ENCODE results near the gene MIPEP. TPM values are rescaled to one million over a fixed set of nuclear protein-coding genes. Genes with fewer than 3 reads are reported as not detected.

The MIPEP gene
- total and polyA plus RNA-seq, 12 donors, result 13.9 to 28.6 (median 20.7) TPM

DNA sequence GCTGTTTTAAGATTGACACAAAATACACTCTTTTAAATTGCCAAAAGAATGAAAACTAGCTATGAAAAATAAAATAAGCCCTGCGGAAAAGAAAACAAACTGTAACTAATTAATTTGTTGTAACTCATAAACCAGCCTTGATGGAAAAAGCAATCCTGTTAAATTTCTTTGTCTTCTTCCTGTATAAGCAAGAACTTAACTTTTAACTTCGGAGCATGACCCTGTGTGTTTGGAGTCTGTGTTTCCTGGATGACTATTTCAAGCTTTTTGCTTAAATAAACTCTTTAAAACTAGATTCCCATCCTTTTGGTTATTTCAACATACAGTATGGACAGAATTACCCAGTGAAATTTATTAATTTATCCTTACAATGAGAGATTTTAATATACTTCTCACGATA lies 196.4 kb downstream of the MIPEP start:
- DNase-seq, result no peak
- no peaks in the 10 kb centered on the region for H3K9me3 ChIP-seq (replicated peaks in 1 of 3)
- 72 to 78% (median 76%) methylated on average over 3 of the region's 3 CpGs for WGBS, 4 donors
- no peak overlapping the region for H3K27ac ChIP-seq
- no peaks in the 10 kb centered on the region for H3K27me3 ChIP-seq
- intact Hi-C loops (cut with DNase I), result no loop called here
- H3K4me3 ChIP-seq, result no peak overlapping the region
- no peaks in the 10 kb centered on the region for H3K36me3 ChIP-seq (replicated peaks in 1 of 2)
- no peaks in the 10 kb centered on the region for H3K4me1 ChIP-seq (replicated peaks in 1 of 2)
- no peak for TF ChIP-seq POLR2A (IDR thresholded peaks at IDR 0.05)
- TF ChIP-seq, protein P1, sequence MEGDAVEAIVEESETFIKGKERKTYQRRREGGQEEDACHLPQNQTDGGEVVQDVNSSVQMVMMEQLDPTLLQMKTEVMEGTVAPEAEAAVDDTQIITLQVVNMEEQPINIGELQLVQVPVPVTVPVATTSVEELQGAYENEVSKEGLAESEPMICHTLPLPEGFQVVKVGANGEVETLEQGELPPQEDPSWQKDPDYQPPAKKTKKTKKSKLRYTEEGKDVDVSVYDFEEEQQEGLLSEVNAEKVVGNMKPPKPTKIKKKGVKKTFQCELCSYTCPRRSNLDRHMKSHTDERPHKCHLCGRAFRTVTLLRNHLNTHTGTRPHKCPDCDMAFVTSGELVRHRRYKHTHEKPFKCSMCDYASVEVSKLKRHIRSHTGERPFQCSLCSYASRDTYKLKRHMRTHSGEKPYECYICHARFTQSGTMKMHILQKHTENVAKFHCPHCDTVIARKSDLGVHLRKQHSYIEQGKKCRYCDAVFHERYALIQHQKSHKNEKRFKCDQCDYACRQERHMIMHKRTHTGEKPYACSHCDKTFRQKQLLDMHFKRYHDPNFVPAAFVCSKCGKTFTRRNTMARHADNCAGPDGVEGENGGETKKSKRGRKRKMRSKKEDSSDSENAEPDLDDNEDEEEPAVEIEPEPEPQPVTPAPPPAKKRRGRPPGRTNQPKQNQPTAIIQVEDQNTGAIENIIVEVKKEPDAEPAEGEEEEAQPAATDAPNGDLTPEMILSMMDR (IDR thresholded peaks at IDR 0.05), result no peak

DNA sequence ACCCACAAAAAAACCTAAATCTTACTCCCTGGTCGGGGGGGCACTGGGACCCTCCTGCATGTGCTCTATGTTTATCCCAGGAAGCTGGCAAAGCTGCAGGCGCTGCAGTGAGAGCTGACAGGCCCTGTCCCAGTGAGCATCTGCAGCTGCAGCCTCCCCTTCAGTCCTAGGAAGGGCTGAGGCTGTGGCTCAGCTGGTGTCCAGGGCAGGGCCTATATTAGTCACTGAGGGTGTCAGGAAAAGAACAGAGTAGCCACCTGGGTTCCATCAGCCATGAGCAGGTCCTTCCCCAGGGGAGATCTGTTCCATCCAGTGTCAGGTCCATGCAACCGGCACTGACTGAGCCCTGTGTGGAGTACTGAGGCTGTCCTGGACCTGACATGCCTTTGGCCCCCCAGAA lies 198.5 kb downstream of the MIPEP start:
- no peaks in the 10 kb centered on the region for H3K36me3 ChIP-seq (replicated peaks in 1 of 2)
- no peak overlapping the region for H3K27ac ChIP-seq
- intact Hi-C loops (cut with DNase I), result no loop called here
- H3K27me3 ChIP-seq, result no peaks in the 10 kb centered on the region
- H3K4me1 ChIP-seq (replicated peaks in 1 of 2), result no peaks in the 10 kb centered on the region
- no peaks in the 10 kb centered on the region for H3K9me3 ChIP-seq (replicated peaks in 1 of 3)
- no peak for TF ChIP-seq POLR2A (IDR thresholded peaks at IDR 0.05)
- TF ChIP-seq, protein P1 (IDR thresholded peaks at IDR 0.05), result no peak
- no peak for DNase-seq
- WGBS, 4 donors, result 60 to 80% (median 78%) methylated on average over 1 to 3 of the region's 3 CpGs
- no peak overlapping the region for H3K4me3 ChIP-seq

DNA sequence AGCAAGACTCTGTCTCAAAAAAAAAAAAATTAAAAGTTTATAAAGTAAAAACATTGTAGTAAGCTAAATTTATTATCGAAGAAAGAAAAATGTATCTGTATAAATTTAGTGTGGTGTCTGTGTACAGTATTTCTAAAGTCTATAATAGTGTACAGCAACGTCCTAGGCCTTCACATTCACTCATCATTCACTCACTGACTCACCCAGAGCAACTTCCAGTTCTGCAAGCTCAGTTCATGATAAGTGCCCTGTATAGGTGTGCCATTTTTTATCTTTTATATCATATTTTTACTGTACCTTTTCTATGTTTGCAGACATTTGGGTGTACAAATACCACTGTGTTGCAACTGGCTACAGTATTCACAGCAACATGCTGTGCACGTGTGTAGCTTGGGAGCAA lies 200.9 kb downstream of the MIPEP start:
- Histone ChIP-seq H3K4me3 (no peak overlapping the region), H3K27ac (no peak overlapping the region), H3K4me1 (replicated peaks in 1 of 2) (no peaks in the 10 kb centered on the region), H3K9me3 (replicated peaks in 1 of 3) (no peaks in the 10 kb centered on the region), H3K36me3 (replicated peaks in 1 of 2) (no peaks in the 10 kb centered on the region), H3K27me3 (no peaks in the 10 kb centered on the region)
- intact Hi-C loops (cut with DNase I), result no loop called here
- 77 to 84% (median 81%) methylated on average over 3 of the region's 3 CpGs for WGBS, 4 donors
- no peak for DNase-seq
- TF ChIP-seq, protein P1 (IDR thresholded peaks at IDR 0.05), result no peak

DNA sequence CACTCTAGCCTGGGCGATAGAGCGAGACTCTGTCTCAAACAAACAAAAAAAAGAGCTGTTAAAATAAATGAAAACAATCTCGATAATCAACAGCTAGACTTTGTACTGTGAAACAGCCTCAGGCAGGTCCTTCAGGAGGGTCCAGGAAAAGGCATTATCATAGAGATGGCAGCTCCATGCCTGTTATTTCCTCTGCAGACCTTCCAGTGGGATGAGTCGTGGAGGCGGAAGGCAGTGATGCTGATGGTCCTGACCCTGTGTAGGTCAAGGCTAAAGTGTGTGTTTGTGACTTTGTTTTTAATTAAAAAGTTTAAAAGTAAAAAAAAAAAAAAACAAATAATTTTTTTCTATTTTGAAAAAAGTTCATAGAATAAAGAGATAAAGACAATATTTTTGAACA lies 201.6 kb downstream of the MIPEP start:
- H3K4me1 ChIP-seq (replicated peaks in 1 of 2), result no peaks in the 10 kb centered on the region
- no peak for DNase-seq
- no peaks in the 10 kb centered on the region for H3K27me3 ChIP-seq
- no peaks in the 10 kb centered on the region for H3K36me3 ChIP-seq (replicated peaks in 1 of 2)
- H3K27ac ChIP-seq, result no peak overlapping the region
- no peak overlapping the region for H3K4me3 ChIP-seq
- H3K9me3 ChIP-seq (replicated peaks in 1 of 3), result no peaks in the 10 kb centered on the region
- no peak for TF ChIP-seq POLR2A (IDR thresholded peaks at IDR 0.05)
- TF ChIP-seq, protein P1 (IDR thresholded peaks at IDR 0.05), result no peak
- intact Hi-C loops (cut with DNase I), result no loop called here
- 76 to 84% (median 80%) methylated on average over 5 of the region's 5 CpGs for WGBS, 4 donors

Measured in adrenal gland (tissue), 12 donors.